Neuronal stem cell (in vitro differentiated cells): ENCODE results near the gene HOXA13.

Source experiments
- DNase-seq: peaks from one replicate; pipeline ENCODE4 v3.0.0-alpha.2; 2013; ENCODE audit warnings: low spot score
- H2AFZ ChIP-seq: one replicate; pipeline ENCODE4 v1.6.1; 2013; ENCODE audit warnings: mild to moderate bottlenecking, low read length, inconsistent platforms
- H2AK5ac ChIP-seq: 2 replicates; pipeline ENCODE4 v1.6.1; 2013; ENCODE audit warnings: low read depth, mild to moderate bottlenecking, inconsistent platforms, low read length, moderate library complexity, mixed read lengths
- H2BK120ac ChIP-seq: 2 replicates; pipeline ENCODE4 v1.6.1; 2013; ENCODE audit warnings: low read depth, mild to moderate bottlenecking, inconsistent platforms, low read length, moderate library complexity, mixed read lengths
- H2BK12ac ChIP-seq: one replicate; pipeline ENCODE4 v1.6.1; 2013; ENCODE audit warnings: low read length, inconsistent platforms
- H2BK15ac ChIP-seq: 2 replicates; pipeline ENCODE4 v1.6.1; 2013; ENCODE audit warnings: mild to moderate bottlenecking, low read length, inconsistent platforms, mixed read lengths
- H2BK5ac ChIP-seq: one replicate; pipeline ENCODE4 v1.6.1; 2013; ENCODE audit warnings: inconsistent platforms, mild to moderate bottlenecking, low read length, moderate library complexity
- H3K14ac ChIP-seq: one replicate; pipeline ENCODE4 v1.6.1; 2013; ENCODE audit warnings: low read length, inconsistent platforms
- H3K18ac ChIP-seq: 2 replicates; pipeline ENCODE4 v1.6.1; 2013; ENCODE audit warnings: low read length, inconsistent platforms
- H3K23ac ChIP-seq: 2 replicates; pipeline ENCODE4 v1.6.1; 2013; ENCODE audit warnings: low read depth, mild to moderate bottlenecking, mixed read lengths, low read length, inconsistent platforms; ENCODE audit not compliant: poor library complexity
- H3K27ac ChIP-seq: replicated peaks from 3 replicates; pipeline ENCODE4 v1.5.1; 2013; ENCODE audit warnings: low read length, inconsistent platforms
- H3K27me3 ChIP-seq, 3 experiments: 2 replicates each; pipeline ENCODE4 v1.6.1; 2013; ENCODE audit warnings: low read length in 3 of 3, mild to moderate bottlenecking in 2 of 3, inconsistent platforms in 1 of 3, low read depth in 1 of 3, mixed read lengths in 1 of 3, moderate library complexity in 1 of 3; ENCODE audit not compliant: control insufficient read depth in 3 of 3, insufficient read depth in 3 of 3
- H3K36me3 ChIP-seq, 2 donors: replicated peaks in 1 of 2; 2 replicates each; pipeline ENCODE4 v1.6.1; 2013; ENCODE audit warnings: low read length in 2 of 2; ENCODE audit not compliant: control insufficient read depth in 2 of 2, insufficient read depth in 2 of 2
- H3K4ac ChIP-seq: 2 replicates; pipeline ENCODE4 v1.6.1; 2013; ENCODE audit warnings: inconsistent platforms, mild to moderate bottlenecking, low read length, moderate library complexity
- H3K4me1 ChIP-seq, 2 donors: 1 replicate in 1 of 2; 2 replicates in 1 of 2; pipeline ENCODE4 v1.6.1; 2013; ENCODE audit warnings: low read length in 2 of 2, low read depth in 1 of 2; ENCODE audit not compliant: control insufficient read depth in 2 of 2, insufficient read depth in 1 of 2
- H3K4me2 ChIP-seq: one replicate; pipeline ENCODE4 v1.6.1; 2013; ENCODE audit warnings: mild to moderate bottlenecking, low read length, inconsistent platforms; ENCODE audit not compliant: insufficient read depth, poor library complexity, severe bottlenecking
- H3K4me3 ChIP-seq, 2 donors: 2 replicates each; pipeline ENCODE4 v1.5.1; 2013; ENCODE audit warnings: low read length in 2 of 2, mild to moderate bottlenecking in 2 of 2, inconsistent platforms in 1 of 2, moderate library complexity in 1 of 2
- H3K79me1 ChIP-seq: one replicate; pipeline ENCODE4 v1.6.1; 2013; ENCODE audit warnings: low read depth, mild to moderate bottlenecking, inconsistent platforms, low read length, moderate library complexity
- H3K9ac ChIP-seq: one replicate; pipeline ENCODE4 v1.6.1; 2013; ENCODE audit warnings: mild to moderate bottlenecking, low read depth, low read length, inconsistent platforms; ENCODE audit not compliant: poor library complexity
- H3K9me3 ChIP-seq, 2 donors: replicated peaks in 1 of 2; 2 replicates each; pipeline versions ENCODE3 to v1.6.1; 2013; ENCODE audit warnings: low read length in 2 of 2, mild to moderate bottlenecking in 2 of 2, inconsistent platforms in 1 of 2, low read depth in 1 of 2, mixed read lengths in 1 of 2, moderate library complexity in 1 of 2; ENCODE audit not compliant: control insufficient read depth in 2 of 2, insufficient read depth in 1 of 2
- H4K8ac ChIP-seq: one replicate; pipeline ENCODE4 v1.6.1; 2013; ENCODE audit warnings: low read depth, mild to moderate bottlenecking, inconsistent platforms, low read length, moderate library complexity
- H4K91ac ChIP-seq: one replicate; pipeline ENCODE4 v1.6.1; 2013; ENCODE audit warnings: low read length, low read depth, mild to moderate bottlenecking, inconsistent platforms; ENCODE audit not compliant: poor library complexity
- WGBS, 2 donors: extraction: QIAGEN DNeasy Blood & Tissue Kit; methylation state at CpG; one replicate each; pipeline ENCODE4 v1.1.7; 2013; ENCODE audit warnings: missing lambda C conversion rate in 2 of 2, mixed read lengths in 1 of 2; ENCODE audit not compliant: insufficient read length in 2 of 2, insufficient replicate concordance in 1 of 2; ENCODE audit errors: extremely low coverage in 2 of 2; 5-methylcytosine and 5-hydroxymethylcytosine counted together

The HOXA13 gene

GRCh38 chr7:27182861-27183681 lies 16.8 kb downstream of the HOXA13 start:
- Histone ChIP-seq H3K27me3 (peaks cover 63 to 99% (median 93%) of the 10 kb centered on the region in 3 experiments), H2BK15ac (no peak overlapping the region), H2BK120ac (no peak overlapping the region), H3K18ac (no peak overlapping the region), H3K27ac (no peak overlapping the region), H3K4me2 (no peak overlapping the region), H2BK12ac (no peak overlapping the region), H3K14ac (no peak overlapping the region), H3K9me3 (peaks cover 2 to 9% of the 10 kb centered on the region in 2 donors), H3K4me1 (peaks cover 0 to 3% of the 10 kb centered on the region in 2 donors), H3K4ac (no peak overlapping the region), H4K8ac (no peak overlapping the region), H2AFZ (peak overlapping the region; percentile 53), H3K79me1 (no peaks in the 10 kb centered on the region), H4K91ac (no peak overlapping the region), H3K4me3 (no peak overlapping the region), H2BK5ac (no peak overlapping the region), H3K23ac (peak overlapping the region; percentile 77), H3K9ac (no peak overlapping the region), H2AK5ac (no peak overlapping the region), H3K36me3 (no peaks in the 10 kb centered on the region)
- no peak for DNase-seq
- WGBS, 2 donors: no CpG with 5 or more reads among the region's 39 CpGs

- no peak overlapping the region for H2BK12ac ChIP-seq
- H3K4me2 ChIP-seq: no peak overlapping the region
- no peak overlapping the region for H3K23ac ChIP-seq
- H3K4ac ChIP-seq: no peak overlapping the region
- H2BK15ac ChIP-seq: no peak overlapping the region
- no peak overlapping the region for H2BK120ac ChIP-seq
- H3K9me3 ChIP-seq: peaks cover 2 to 9% of the 10 kb centered on the region in 2 donors
- no peak overlapping the region for H3K18ac ChIP-seq
- no peaks in the 10 kb centered on the region for H3K36me3 ChIP-seq
- no peak overlapping the region for H3K9ac ChIP-seq
- no peak overlapping the region for H3K14ac ChIP-seq
- H2BK5ac ChIP-seq: no peak overlapping the region
- no peak for DNase-seq
- no peaks in the 10 kb centered on the region for H3K79me1 ChIP-seq
- H2AK5ac ChIP-seq: no peak overlapping the region
- H3K27me3 ChIP-seq: peaks cover 58 to 99% (median 93%) of the 10 kb centered on the region in 3 experiments
- H3K4me1 ChIP-seq: peaks cover 0 to 3% of the 10 kb centered on the region in 2 donors
- no CpG with 5 or more reads among the region's 4 CpGs for WGBS, 2 donors
- no peak overlapping the region for H3K4me3 ChIP-seq
- no peak overlapping the region for H3K27ac ChIP-seq
- no peak overlapping the region for H4K91ac ChIP-seq
- no peak overlapping the region for H2AFZ ChIP-seq
- no peak overlapping the region for H4K8ac ChIP-seq
Observed at GRCh38 chr7:27182285-27182841, 17.5 kb downstream of the HOXA13 start.

GRCh38 chr7:27181795-27182275 lies 18.1 kb downstream of the HOXA13 start:
- H2BK120ac ChIP-seq: no peak overlapping the region
- no peak overlapping the region for H4K8ac ChIP-seq
- H3K36me3 ChIP-seq: no peaks in the 10 kb centered on the region
- H2BK15ac ChIP-seq: no peak overlapping the region
- H3K27me3 ChIP-seq: peaks cover 60 to 99% (median 94%) of the 10 kb centered on the region in 3 experiments
- no peak overlapping the region for H2AFZ ChIP-seq
- H3K4ac ChIP-seq: no peak overlapping the region
- H2AK5ac ChIP-seq: no peak overlapping the region
- H3K9me3 ChIP-seq: peaks cover 2 to 9% of the 10 kb centered on the region in 2 donors
- no peak overlapping the region for H4K91ac ChIP-seq
- no peak overlapping the region for H3K23ac ChIP-seq
- no peak overlapping the region for H3K4me3 ChIP-seq
- no peak overlapping the region for H3K27ac ChIP-seq
- H3K14ac ChIP-seq: no peak overlapping the region
- H3K79me1 ChIP-seq: no peaks in the 10 kb centered on the region
- no peak overlapping the region for H3K18ac ChIP-seq
- H3K4me1 ChIP-seq: peaks cover 0 to 3% of the 10 kb centered on the region in 2 donors
- H3K9ac ChIP-seq: no peak overlapping the region
- no peak overlapping the region for H3K4me2 ChIP-seq
- no CpG with 5 or more reads among the region's 4 CpGs for WGBS, 2 donors
- no peak overlapping the region for H2BK12ac ChIP-seq
- no peak overlapping the region for H2BK5ac ChIP-seq
- no peak for DNase-seq
